GM18951 (cell line): ENCODE data around the gene GNPTG.
A peak's percentile ranks its signal among the peaks of the same experiment; 100 is the strongest.

Experiments used
- POLR2A ChIP-seq: IDR thresholded peaks from 4 replicates; pipeline ENCODE4 v1.6.1; 2011; ENCODE audit warnings: mild to moderate bottlenecking; ENCODE audit not compliant: insufficient read length, insufficient read depth; ENCODE audit errors: extremely low read depth
- in situ Hi-C: fragments of 300-500 bp; cut with MboI; formaldehyde crosslinking; loops from one replicate; pipeline ENCODE4 v1.12.0; 2022; ENCODE audit warnings: low sequenced_read_pairs, mixed read lengths, inconsistent platforms; ENCODE audit not compliant: unreplicated experiment

Gene GNPTG

GRCh38 chr16:1351582-1352362, at the start of gene GNPTG, which contains the start of gene TSR3:
Gene GNPTG (plus strand): TSS chr16:1351931. CDS start chr16:1351966, 35 bp downstream.
Gene TSR3 (minus strand): TSS chr16:1351878. CDS start chr16:1351804, 74 bp downstream.
- TF ChIP-seq POLR2A, result peak; percentile 91
- in situ Hi-C loops, result no loop called here

DNA sequence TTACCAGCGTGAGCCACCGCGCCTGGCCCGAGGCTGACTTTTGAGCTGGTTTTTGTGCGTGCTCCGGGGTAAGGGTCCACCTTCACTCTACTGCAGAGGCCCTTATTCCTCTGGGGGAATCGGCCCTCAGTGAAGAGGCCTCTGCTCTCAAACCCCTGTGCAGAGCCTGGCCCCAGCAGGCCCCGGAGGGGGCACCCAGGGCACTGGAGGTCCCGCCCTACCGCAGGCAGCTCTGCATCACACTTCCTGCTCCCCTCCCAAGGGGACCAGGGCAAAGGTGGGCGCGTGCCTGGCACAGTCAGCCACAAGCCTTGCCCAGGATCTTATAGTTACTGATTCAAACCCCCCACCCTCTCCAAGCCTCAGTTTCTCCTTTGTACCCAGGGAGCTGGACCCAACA, 45.9 kb upstream of the GNPTG start:
- no peak for TF ChIP-seq POLR2A
- in situ Hi-C loops, result no loop called here

DNA sequence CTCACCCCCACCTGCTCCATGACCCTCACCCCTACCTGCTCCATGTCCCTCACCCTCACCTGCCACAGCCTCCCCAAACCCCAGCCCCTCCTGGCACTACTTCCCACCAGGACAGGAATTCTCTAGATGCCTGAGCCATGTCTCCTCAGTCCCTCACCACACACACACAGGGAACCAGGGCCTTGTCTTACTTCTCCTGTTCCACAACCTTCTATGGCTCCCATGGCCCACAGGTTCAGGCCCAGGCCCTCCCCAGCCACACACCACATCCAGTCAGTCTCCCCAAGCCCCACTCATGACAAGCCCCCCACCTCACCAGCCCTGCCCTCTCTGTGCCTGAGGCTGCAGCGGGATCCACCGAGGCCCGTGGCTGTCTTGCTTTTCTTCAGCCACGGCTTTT, 45.4 kb upstream of the GNPTG start:
- no peak for TF ChIP-seq POLR2A
- in situ Hi-C loops, result no loop called here

DNA sequence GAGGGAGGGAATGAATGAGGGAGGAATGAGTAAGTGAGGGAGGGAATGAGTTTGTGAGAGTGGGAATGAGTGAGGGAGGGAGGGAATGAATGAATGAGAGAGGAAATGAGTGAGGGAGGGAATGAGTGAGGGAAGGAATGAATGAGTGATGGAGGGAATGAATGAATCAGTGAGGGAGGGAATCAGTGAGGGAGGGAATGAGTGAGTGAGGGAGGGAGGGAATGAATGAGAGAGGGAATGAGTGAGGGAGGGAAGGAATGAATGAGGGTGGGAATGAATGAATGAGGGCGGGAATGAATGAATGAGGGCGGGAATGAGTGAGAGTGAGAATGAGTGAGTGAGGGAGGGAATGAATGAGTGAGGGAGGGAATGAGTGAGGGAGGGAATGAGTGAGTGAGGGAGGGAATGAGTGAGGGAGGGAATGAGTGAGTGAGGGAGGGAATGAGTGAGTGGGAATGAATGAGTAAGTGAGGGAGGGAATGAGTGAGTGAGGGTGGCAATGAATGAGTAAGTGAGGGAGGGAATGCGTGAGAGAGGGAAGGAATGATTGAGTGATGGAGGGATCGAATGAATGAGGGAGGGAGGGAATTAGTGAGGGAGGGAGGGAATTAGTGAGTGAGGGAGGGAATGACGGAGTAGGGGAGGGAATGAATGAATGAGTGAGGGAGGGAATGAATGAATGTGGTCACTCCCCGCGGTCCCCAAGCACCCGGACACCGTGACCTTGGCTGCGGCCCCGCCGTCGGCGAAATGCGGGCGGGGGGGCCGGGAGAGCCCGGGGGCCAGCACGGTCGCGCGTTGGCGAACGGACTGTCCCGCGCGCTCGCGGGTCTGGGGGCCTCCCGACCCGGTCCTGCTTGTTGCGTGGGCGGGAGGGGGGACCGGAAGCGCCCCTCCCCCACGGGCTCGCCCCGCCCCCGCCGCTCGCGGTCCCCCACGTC, 43.4 kb upstream of the GNPTG start:
- TF ChIP-seq POLR2A, result peak; percentile 66
- in situ Hi-C loops, result no loop called here

GRCh38 chr16:1308977-1309885, 42.5 kb upstream of the GNPTG start, which contains the start of gene UBE2I:
Gene UBE2I (plus strand): TSS chr16:1309636. CDS start chr16:1314031, 4,395 bp downstream.
- in situ Hi-C loops, result no loop called here
- peak; percentile 78 for TF ChIP-seq POLR2A

DNA sequence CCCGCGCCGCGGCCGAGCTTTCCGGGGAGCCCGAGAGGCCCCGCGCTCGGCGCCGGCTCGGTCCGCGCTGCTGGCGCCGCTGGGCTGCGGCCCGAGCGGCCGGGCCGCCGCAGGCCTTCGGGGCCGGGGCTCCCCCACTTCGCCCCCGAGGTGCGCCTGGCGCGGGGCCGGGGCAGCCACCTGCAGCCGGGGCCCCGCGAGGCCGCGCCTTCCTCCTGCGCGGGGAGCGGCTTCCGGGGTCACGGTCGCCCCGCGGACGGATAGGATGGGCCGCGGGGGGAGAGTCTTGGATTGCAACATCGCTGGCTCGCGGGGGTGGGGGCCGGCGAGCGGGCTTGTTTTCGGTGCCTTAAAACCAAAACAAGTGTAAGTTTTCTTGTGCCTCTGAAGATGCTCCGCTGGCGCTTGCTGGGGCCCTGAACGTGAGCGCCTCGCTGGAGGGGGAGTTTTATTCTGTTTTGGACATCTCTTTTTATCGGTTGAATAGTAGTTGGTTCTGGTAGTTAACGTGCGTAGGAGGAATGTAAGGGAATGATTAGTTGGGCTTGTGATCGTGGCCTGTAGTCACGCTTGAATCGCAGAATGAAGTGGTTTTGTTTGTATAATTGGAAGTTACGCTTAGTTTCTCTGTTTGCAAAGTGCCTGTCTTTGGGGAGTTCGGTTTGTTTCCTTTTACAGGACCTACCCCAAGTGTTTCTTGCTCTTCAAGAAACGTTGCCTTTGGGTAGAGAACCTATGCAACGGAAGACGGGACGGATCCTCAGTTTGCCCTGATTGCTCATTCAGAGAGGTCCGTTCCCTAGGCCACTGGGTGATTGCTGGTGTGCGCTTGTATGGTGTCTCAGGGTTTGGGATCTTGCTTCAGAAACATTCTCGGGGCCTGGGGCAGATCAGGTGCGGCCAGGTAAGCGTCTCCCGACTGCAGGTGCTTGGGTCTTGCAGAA, 41.6 kb upstream of the GNPTG start:
- no peak for TF ChIP-seq POLR2A
- in situ Hi-C loops, result no loop called here

GRCh38 chr16:1310832-1311200, 40.9 kb upstream of the GNPTG start:
- in situ Hi-C loops, result no loop called here
- no peak for TF ChIP-seq POLR2A

DNA sequence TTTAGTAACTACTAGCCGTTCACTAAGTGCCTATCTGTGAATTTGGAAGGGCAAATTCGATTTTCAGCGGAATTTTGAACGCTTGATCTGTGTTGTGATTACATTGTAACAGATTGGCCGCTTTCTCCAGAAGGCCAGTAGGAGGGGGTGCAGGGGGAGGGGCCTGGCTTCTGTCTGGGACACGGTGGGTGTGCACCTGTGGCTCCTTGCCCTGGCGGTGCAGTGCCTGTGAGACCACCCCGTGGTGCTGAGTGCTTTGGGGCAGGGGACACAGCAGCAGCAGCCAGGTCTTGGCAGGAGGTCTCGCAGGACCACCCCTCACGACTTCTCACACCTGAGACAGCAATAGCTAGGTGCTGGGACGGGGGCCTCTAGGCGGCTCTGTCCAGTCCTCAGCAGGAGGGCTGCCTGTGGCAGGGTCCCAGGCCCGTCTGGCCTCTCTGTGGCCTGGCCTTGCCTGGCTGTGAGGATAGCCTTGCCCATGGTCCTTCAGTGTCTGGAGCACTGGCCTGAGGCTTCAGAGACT, 40.5 kb upstream of the GNPTG start:
- in situ Hi-C loops, result no loop called here
- no peak for TF ChIP-seq POLR2A

DNA sequence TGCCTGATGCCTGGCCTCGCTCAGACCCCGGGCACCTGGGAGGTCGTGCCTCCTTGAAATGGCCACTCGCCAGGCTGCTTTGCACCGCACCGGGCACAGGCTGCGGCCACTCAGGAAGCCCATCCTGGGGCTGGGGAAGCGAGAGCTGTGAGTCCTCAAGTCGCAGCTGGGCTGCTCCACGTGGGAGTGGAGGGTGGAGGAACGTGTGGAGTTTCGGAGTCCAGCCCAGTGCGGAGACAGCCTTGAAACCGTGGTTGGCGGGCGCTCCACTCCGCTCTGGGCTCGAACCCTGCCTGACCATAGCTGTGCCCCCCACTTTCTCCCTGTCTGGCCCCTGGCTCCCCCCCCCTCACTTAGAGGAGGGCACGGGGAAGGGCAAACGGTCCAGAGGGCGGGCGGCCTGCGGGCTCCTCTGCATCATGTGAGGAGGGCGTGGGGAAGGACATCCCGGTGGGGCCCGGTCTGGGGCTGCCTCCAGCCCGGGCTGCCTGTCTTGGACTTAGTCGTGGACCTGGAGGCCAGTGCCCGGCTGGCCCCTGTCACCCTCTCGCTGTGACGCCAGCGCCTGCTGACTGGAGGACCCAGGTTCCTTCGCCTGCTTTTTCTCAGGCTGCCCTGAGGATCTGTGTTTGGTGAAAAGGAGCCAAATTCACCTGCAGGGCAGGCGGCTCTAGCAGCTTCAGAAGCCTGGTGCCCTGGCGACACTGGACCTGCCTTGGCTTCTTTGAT, 39.8 kb upstream of the GNPTG start:
- in situ Hi-C loops, result no loop called here
- no peak for TF ChIP-seq POLR2A

- no peak for TF ChIP-seq POLR2A
- in situ Hi-C loops, result no loop called here
Measured at GRCh38 chr16:1312467-1312816, 39.3 kb upstream of the GNPTG start.

- no peak for TF ChIP-seq POLR2A
- in situ Hi-C loops, result no loop called here
Measured at GRCh38 chr16:1312903-1313302, 38.8 kb upstream of the GNPTG start.
